H9 (cell line): ENCODE data around the gene ZNF804A. TPM values are rescaled to one million over a fixed set of nuclear protein-coding genes. Genes with fewer than 3 reads are reported as not detected.

Source experiments
- DNase-seq: peaks from one replicate; pipeline ENCODE4 v3.0.0-alpha.2; 2017
- H2AFZ ChIP-seq: one replicate; pipeline ENCODE4 v1.6.1; 2013; ENCODE audit warnings: mild to moderate bottlenecking, low read length, control low read depth, moderate library complexity
- H2AK5ac ChIP-seq: 2 replicates; pipeline ENCODE4 v1.6.1; 2013; ENCODE audit warnings: low read length, control low read depth, mixed read lengths; ENCODE audit not compliant: insufficient read length
- H2BK120ac ChIP-seq: one replicate; pipeline ENCODE4 v1.6.1; 2013; ENCODE audit warnings: low read depth, mild to moderate bottlenecking, low read length, control low read depth, inconsistent platforms; ENCODE audit not compliant: poor library complexity, severe bottlenecking
- H2BK12ac ChIP-seq: 2 replicates; pipeline ENCODE4 v1.6.1; 2013; ENCODE audit warnings: low read length, control low read depth, mixed read lengths, low read depth; ENCODE audit not compliant: insufficient read length
- H2BK15ac ChIP-seq: 2 replicates; pipeline ENCODE4 v1.6.1; 2013; ENCODE audit warnings: low read depth, low read length, control low read depth
- H2BK20ac ChIP-seq: one replicate; pipeline ENCODE4 v1.6.1; 2013; ENCODE audit warnings: low read depth, mild to moderate bottlenecking, low read length, control low read depth, inconsistent platforms; ENCODE audit not compliant: poor library complexity, severe bottlenecking
- H2BK5ac ChIP-seq: 2 replicates; pipeline ENCODE4 v1.6.1; 2013; ENCODE audit warnings: low read length, control low read depth, mixed read lengths; ENCODE audit not compliant: insufficient read length
- H3K14ac ChIP-seq: 2 replicates; pipeline ENCODE4 v1.6.1; 2013; ENCODE audit warnings: low read length, control low read depth; ENCODE audit not compliant: insufficient read depth
- H3K18ac ChIP-seq: 2 replicates; pipeline ENCODE4 v1.6.1; 2013; ENCODE audit warnings: low read depth, mild to moderate bottlenecking, mixed read lengths, low read length, control low read depth; ENCODE audit not compliant: insufficient read length
- H3K23ac ChIP-seq: 2 replicates; pipeline ENCODE4 v1.6.1; 2013; ENCODE audit warnings: low read length, control low read depth, mixed read lengths, low read depth; ENCODE audit not compliant: insufficient read length
- H3K23me2 ChIP-seq: 2 replicates; pipeline ENCODE4 v1.6.1; 2013; ENCODE audit warnings: low read depth, mild to moderate bottlenecking, mixed read lengths, low read length, control low read depth; ENCODE audit not compliant: insufficient read length, poor library complexity, severe bottlenecking
- H3K27ac ChIP-seq: 2 replicates; pipeline ENCODE4 v1.5.1; 2013; ENCODE audit warnings: low read length, control low read depth, mixed read lengths, low read depth; ENCODE audit not compliant: insufficient read length
- H3K27me3 ChIP-seq: 2 replicates; pipeline ENCODE4 v1.6.1; 2013; ENCODE audit warnings: low read length, control low read depth, inconsistent platforms; ENCODE audit not compliant: insufficient read depth
- H3K4ac ChIP-seq: 2 replicates; pipeline ENCODE4 v1.6.1; 2013; ENCODE audit warnings: low read depth, mild to moderate bottlenecking, control low read depth, inconsistent platforms, low read length, moderate library complexity
- H3K4me1 ChIP-seq: 2 replicates; pipeline ENCODE4 v1.6.1; 2013; ENCODE audit warnings: low read length, control low read depth, inconsistent platforms; ENCODE audit not compliant: insufficient read depth
- H3K4me2 ChIP-seq: 2 replicates; pipeline ENCODE4 v1.6.1; 2013; ENCODE audit warnings: low read length, control low read depth, mixed read lengths; ENCODE audit not compliant: insufficient read length, insufficient read depth
- H3K56ac ChIP-seq: 2 replicates; pipeline ENCODE4 v1.6.1; 2013; ENCODE audit warnings: low read depth, mild to moderate bottlenecking, mixed read lengths, low read length, control low read depth; ENCODE audit not compliant: insufficient read length
- H3K79me1 ChIP-seq: 2 replicates; pipeline ENCODE4 v1.6.1; 2013; ENCODE audit warnings: low read depth, mild to moderate bottlenecking, moderate library complexity, low read length, control low read depth, inconsistent platforms; ENCODE audit not compliant: insufficient read depth, poor library complexity, severe bottlenecking
- H3K79me2 ChIP-seq: 2 replicates; pipeline ENCODE4 v1.6.1; 2013; ENCODE audit warnings: low read length, control low read depth, inconsistent platforms; ENCODE audit not compliant: insufficient read depth
- H3K9ac ChIP-seq: 2 replicates; pipeline ENCODE4 v1.6.1; 2013; ENCODE audit warnings: low read length, control low read depth, mixed read lengths; ENCODE audit not compliant: insufficient read length; ENCODE audit errors: extremely low read depth
- H3K9me3 ChIP-seq: one replicate; pipeline ENCODE4 v1.6.1; 2013; ENCODE audit warnings: low read depth, low read length, inconsistent platforms; ENCODE audit not compliant: control insufficient read depth
- H3T11ph ChIP-seq: one replicate; pipeline ENCODE4 v1.6.1; 2013; ENCODE audit warnings: mild to moderate bottlenecking, low read length, control low read depth, inconsistent platforms
- H4K20me1 ChIP-seq: one replicate; pipeline ENCODE4 v1.6.1; 2013; ENCODE audit not compliant: control insufficient read depth, insufficient read length, insufficient read depth
- H4K5ac ChIP-seq: 2 replicates; pipeline ENCODE4 v1.6.1; 2013; ENCODE audit warnings: low read depth, mild to moderate bottlenecking, mixed read lengths, low read length, control low read depth; ENCODE audit not compliant: insufficient read length
- H4K8ac ChIP-seq: replicated peaks from 2 replicates; pipeline ENCODE4 v1.6.1; 2013; ENCODE audit warnings: low read length, control low read depth, mixed read lengths, low read depth; ENCODE audit not compliant: insufficient read length
- H4K91ac ChIP-seq: 2 replicates; pipeline ENCODE4 v1.6.1; 2013; ENCODE audit warnings: low read depth, mild to moderate bottlenecking, moderate library complexity, mixed read lengths, low read length, control low read depth; ENCODE audit not compliant: insufficient read length
- H3K27ac Mint-ChIP-seq, 3 experiments: 2 replicates in 2 of 3; 3 replicates in 1 of 3; pipeline ENCODE4 v1.8.0; 2020 to 2021; ENCODE audit warnings: mixed read lengths in 3 of 3, mild to moderate bottlenecking in 1 of 3, moderate library complexity in 1 of 3
- H3K27me3 Mint-ChIP-seq: 2 replicates; pipeline ENCODE4 v1.8.0; 2021; ENCODE audit warnings: low read depth, mild to moderate bottlenecking, moderate library complexity, mixed read lengths
- H3K36me3 Mint-ChIP-seq, 3 experiments: 2 replicates in 2 of 3; 3 replicates in 1 of 3; pipeline ENCODE4 v1.8.0; 2020 to 2021; ENCODE audit warnings: low read depth in 3 of 3, mixed read lengths in 3 of 3; ENCODE audit not compliant: insufficient read depth in 1 of 3
- H3K4me1 Mint-ChIP-seq, 2 experiments: 2 replicates each; pipeline ENCODE4 v1.8.0; 2020; ENCODE audit warnings: mixed read lengths in 2 of 2
- H3K4me3 Mint-ChIP-seq, 2 experiments: 2 replicates in 1 of 2; 3 replicates in 1 of 2; pipeline ENCODE4 v1.8.0; 2020 to 2021; ENCODE audit warnings: mild to moderate bottlenecking in 2 of 2, mixed read lengths in 2 of 2, moderate library complexity in 1 of 2
- H3K9me3 Mint-ChIP-seq, 2 experiments: 2 replicates in 1 of 2; 3 replicates in 1 of 2; pipeline ENCODE4 v1.8.0; 2020; ENCODE audit warnings: mild to moderate bottlenecking in 2 of 2, mixed read lengths in 2 of 2, moderate library complexity in 1 of 2
- CTCF ChIP-seq: fragments of 200-600 bp; sonication (generic); conservative IDR thresholded peaks from 3 replicates; pipeline ENCODE4 v1.8.0; 2021; ENCODE audit warnings: antibody characterized with exemption, mild to moderate bottlenecking
- WGBS: extraction: QIAGEN DNeasy Blood & Tissue Kit; methylation state at CpG from one replicate; pipeline ENCODE4 v1.1.7; 2013; ENCODE audit warnings: missing lambda C conversion rate, low lambda C conversion rate, mixed read lengths; ENCODE audit not compliant: insufficient read length; ENCODE audit errors: extremely low coverage; 5-methylcytosine and 5-hydroxymethylcytosine counted together
- total RNA-seq: library from RNA; stranded (reverse); gene quantifications from 2 replicates; pipeline ENCODE4 v1.2.1, GENCODE V29; 2021

ZNF804A gene
- total RNA-seq, 1 experiment from 2014 or later: not detected

- no peak overlapping the region for H3K4me2 ChIP-seq
- no peak overlapping the region for H3K27ac ChIP-seq
- no peak overlapping the region for H4K5ac ChIP-seq
- H3K18ac ChIP-seq: no peak overlapping the region
- no peak overlapping the region for H3K9ac ChIP-seq
- H3K27me3 ChIP-seq: no peaks in the 10 kb centered on the region
- H4K20me1 ChIP-seq: no peaks in the 10 kb centered on the region
- H2BK5ac ChIP-seq: no peak overlapping the region
- Mint-ChIP-seq H3K4me3 (no peak overlapping the region), H3K27ac (no peak overlapping the region), H3K9me3 (no peaks in the 10 kb centered on the region; a peak in 2 of 5 replicates), H3K27me3 (no peaks in the 10 kb centered on the region; the same call in 1 of the 2 replicates), H3K4me1 (0 out of 4 replicates have a peak, but pooled peaks cover 0 to 2% of the 10 kb centered on the region in 2 experiments), H3K36me3 (no peaks in the 10 kb centered on the region; a peak in 1 of 7 replicates)
- no peak overlapping the region for H2BK120ac ChIP-seq
- H2AFZ ChIP-seq: no peak overlapping the region
- no peak overlapping the region for H2BK20ac ChIP-seq
- no peaks in the 10 kb centered on the region for H3K4me1 ChIP-seq
- no peak overlapping the region for H3T11ph ChIP-seq
- no peak overlapping the region for H2BK12ac ChIP-seq
- no peak for DNase-seq
- no peak for TF ChIP-seq CTCF
- no peak overlapping the region for H2BK15ac ChIP-seq
- H3K4ac ChIP-seq: no peak overlapping the region
- H4K8ac ChIP-seq: no peak overlapping the region
- H2AK5ac ChIP-seq: no peak overlapping the region
- no peaks in the 10 kb centered on the region for H3K9me3 ChIP-seq
- H3K56ac ChIP-seq: no peak overlapping the region
- H3K79me1 ChIP-seq: no peaks in the 10 kb centered on the region
- H3K23ac ChIP-seq: no peak overlapping the region
- no peaks in the 10 kb centered on the region for H3K79me2 ChIP-seq
- H4K91ac ChIP-seq: no peak overlapping the region
- H3K14ac ChIP-seq: no peak overlapping the region
- no CpG with 5 or more reads among the region's 1 CpG for WGBS
- H3K23me2 ChIP-seq: no peaks in the 10 kb centered on the region
Measured at GRCh38 chr2:184769686-184770085, 171.4 kb downstream of the ZNF804A start.
